ENCODE data around the gene FOXO6.

Gene FOXO6

GRCh38 chr1:41340655-41341364 lies 20.4 kb upstream of the FOXO6 start:
- DNase-seq (ENCODE audit: low read depth), result no peak
- H3K4me3 ChIP-seq (ENCODE audit: low read length), result no peak overlapping the region
- no peak for TF ChIP-seq CTCF (conservative IDR thresholded peaks at IDR 0.05; ENCODE audit: low read depth, low read length)

GRCh38 chr1:41341365-41341683 lies 19.9 kb upstream of the FOXO6 start:
- H3K4me3 ChIP-seq (ENCODE audit: low read length), result no peak overlapping the region

GRCh38 chr1:41341772-41342562 lies 19.3 kb upstream of the FOXO6 start:
- H3K4me3 ChIP-seq (ENCODE audit: low read length), result no peak overlapping the region
- DNase-seq (ENCODE audit: low read depth), result peak; percentile 77

More at GRCh38 chr1:41341365-41341683, 19.9 kb upstream of the FOXO6 start:
- no peak for DNase-seq (ENCODE audit: low read depth)
- no peak for TF ChIP-seq CTCF (conservative IDR thresholded peaks at IDR 0.05; ENCODE audit: low read depth, low read length)

GRCh38 chr1:41342774-41343355 lies 18.4 kb upstream of the FOXO6 start:
- H3K4me3 ChIP-seq (ENCODE audit: low read length), result no peak overlapping the region
- TF ChIP-seq CTCF (conservative IDR thresholded peaks at IDR 0.05; ENCODE audit: low read depth, low read length), result no peak
- DNase-seq (ENCODE audit: low read depth), result no peak

More at GRCh38 chr1:41341772-41342562, 19.3 kb upstream of the FOXO6 start:
- no peak for TF ChIP-seq CTCF (conservative IDR thresholded peaks at IDR 0.05; ENCODE audit: low read depth, low read length)

GRCh38 chr1:41343790-41344699 lies 17.2 kb upstream of the FOXO6 start:
- no peak for DNase-seq (ENCODE audit: low read depth)

More at GRCh38 chr1:41343790-41344699, 17.2 kb upstream of the FOXO6 start:
- no peak overlapping the region for H3K4me3 ChIP-seq (ENCODE audit: low read length)
- no peak for TF ChIP-seq CTCF (conservative IDR thresholded peaks at IDR 0.05; ENCODE audit: low read depth, low read length)
